GM06990 (cell line): ENCODE measurements around the gene DNMT3A.

Experiments
- DNase-seq: peaks from one replicate; pipeline ENCODE4 v3.0.0-alpha.2; 2011; ENCODE audit not compliant: insufficient read length; ENCODE audit errors: extremely low read depth
- H3K27me3 ChIP-seq: replicated peaks from 2 replicates; pipeline ENCODE4 v1.6.0; 2011; ENCODE audit warnings: low read length; ENCODE audit not compliant: control insufficient read depth, insufficient read depth
- H3K36me3 ChIP-seq: 2 replicates; pipeline ENCODE4 v1.5.1; 2011; ENCODE audit warnings: low read length; ENCODE audit not compliant: control insufficient read depth, insufficient read depth
- H3K4me3 ChIP-seq: replicated peaks from 2 replicates; pipeline ENCODE4 v1.5.1; 2011; ENCODE audit warnings: low read depth, mild to moderate bottlenecking, control low read depth, low read length
- CTCF ChIP-seq: IDR thresholded peaks from 2 replicates; pipeline ENCODE4 v1.5.1; 2011; ENCODE audit warnings: low read length, control low read depth, mild to moderate bottlenecking, inconsistent platforms; ENCODE audit not compliant: insufficient read depth, poor library complexity, severe bottlenecking

DNMT3A gene

GRCh38 chr2:25237764-25238163 is 104.0 kb downstream of the DNMT3A start:
- Histone ChIP-seq H3K27me3 (no peaks in the 10 kb centered on the region), H3K4me3 (no peak overlapping the region), H3K36me3 (peaks cover 40% of the 10 kb centered on the region)
- no peak for DNase-seq
- TF ChIP-seq CTCF, result no peak

GRCh38 chr2:25236736-25237135 is 105.0 kb downstream of the DNMT3A start:
- no peak for DNase-seq
- peaks cover 39% of the 10 kb centered on the region for H3K36me3 ChIP-seq
- TF ChIP-seq CTCF, result no peak
- no peak overlapping the region for H3K4me3 ChIP-seq
- H3K27me3 ChIP-seq, result no peaks in the 10 kb centered on the region

GRCh38 chr2:25234738-25235137 is 107.0 kb downstream of the DNMT3A start:
- DNase-seq, result no peak
- Histone ChIP-seq H3K36me3 (peaks cover 23% of the 10 kb centered on the region), H3K4me3 (no peak overlapping the region), H3K27me3 (no peaks in the 10 kb centered on the region)
- TF ChIP-seq CTCF, result no peak

GRCh38 chr2:25233916-25234605 is 107.7 kb downstream of the DNMT3A start:
- H3K36me3 ChIP-seq, result peaks cover 21% of the 10 kb centered on the region
- no peak for TF ChIP-seq CTCF
- no peaks in the 10 kb centered on the region for H3K27me3 ChIP-seq
- no peak for DNase-seq
- no peak overlapping the region for H3K4me3 ChIP-seq

- Histone ChIP-seq H3K4me3 (no peak overlapping the region), H3K36me3 (peaks cover 17% of the 10 kb centered on the region), H3K27me3 (no peaks in the 10 kb centered on the region)
- DNase-seq, result no peak
- no peak for TF ChIP-seq CTCF
Measured at GRCh38 chr2:25232248-25232825, 109.4 kb downstream of the DNMT3A start.
